C1 segment of cervical spinal cord (tissue), 14 donors: ENCODE data around the gene IRGC.
"Not testable (repeated sequence)": the region's sequence is repeated elsewhere in the genome, so short reads cannot be mapped to it uniquely, and the experiment has no call there.

Experiments used
- DNase-seq, 14 donors: peaks; one replicate each; lab custom pipeline; 2025; lab: John Stamatoyannopoulos, UW

Gene IRGC

DNA sequence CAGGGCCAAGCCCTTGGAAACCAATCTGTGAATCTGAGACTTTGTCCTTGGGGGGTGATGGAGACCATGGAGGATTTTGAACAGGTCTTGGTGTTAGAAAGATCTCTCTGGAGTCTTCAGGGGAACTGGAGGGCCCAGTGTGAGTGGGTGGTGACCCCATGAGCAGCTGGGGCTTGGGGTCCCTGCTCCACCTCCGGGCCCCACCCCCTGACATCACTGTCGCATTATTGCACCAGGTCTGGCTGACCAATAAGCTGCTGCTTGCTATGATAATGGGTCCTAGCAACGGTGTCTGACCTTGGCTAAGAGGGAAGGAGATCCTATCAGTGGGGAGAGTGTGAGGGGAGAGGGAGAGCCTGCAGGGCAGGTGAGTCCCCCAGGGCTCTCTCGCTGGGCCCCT, at the start of gene IRGC:
Gene IRGC (plus strand): TSS at position 301 of the 400 bp plus-strand sequence. CDS start 2,483 bp downstream, outside the sequence.
- no peak for DNase-seq

DNA sequence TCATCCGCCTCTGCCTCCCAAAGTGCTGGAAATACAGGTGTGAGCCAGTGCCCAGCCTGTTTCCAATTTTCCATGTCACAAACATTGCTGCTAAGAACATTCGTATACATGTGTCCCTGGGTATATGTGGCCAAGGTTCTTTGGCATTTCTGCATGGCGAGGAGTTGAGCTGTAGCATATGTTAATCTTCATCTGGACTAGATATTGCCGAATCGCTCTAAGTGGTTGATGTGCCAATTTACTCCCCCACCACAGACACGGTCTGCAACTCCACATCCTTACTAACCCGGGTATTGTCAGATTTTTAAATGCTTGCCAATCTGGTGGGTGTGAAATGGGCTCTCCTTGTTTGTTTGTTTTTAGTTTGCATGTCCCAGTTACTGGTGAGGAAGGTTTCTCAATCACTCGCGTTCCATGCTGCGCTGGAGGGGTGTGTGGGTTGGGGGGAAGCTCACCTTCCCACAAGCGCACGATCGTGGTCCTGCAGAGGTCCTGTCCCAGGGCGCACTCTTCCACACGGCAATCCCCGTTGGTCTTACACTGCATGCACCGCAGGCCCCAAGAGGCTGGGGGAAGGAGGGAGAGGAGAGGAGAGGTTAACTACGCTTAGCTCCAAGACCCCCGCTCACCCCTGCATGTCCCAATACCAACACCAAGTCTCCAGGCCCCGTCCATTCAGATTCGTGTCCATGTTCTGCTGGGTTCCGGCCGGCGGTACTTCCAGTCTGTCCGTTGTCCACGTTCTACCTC, 48.6 kb upstream of the IRGC start:
- peak in 1 of 14 donors; percentile 17 for DNase-seq

DNA sequence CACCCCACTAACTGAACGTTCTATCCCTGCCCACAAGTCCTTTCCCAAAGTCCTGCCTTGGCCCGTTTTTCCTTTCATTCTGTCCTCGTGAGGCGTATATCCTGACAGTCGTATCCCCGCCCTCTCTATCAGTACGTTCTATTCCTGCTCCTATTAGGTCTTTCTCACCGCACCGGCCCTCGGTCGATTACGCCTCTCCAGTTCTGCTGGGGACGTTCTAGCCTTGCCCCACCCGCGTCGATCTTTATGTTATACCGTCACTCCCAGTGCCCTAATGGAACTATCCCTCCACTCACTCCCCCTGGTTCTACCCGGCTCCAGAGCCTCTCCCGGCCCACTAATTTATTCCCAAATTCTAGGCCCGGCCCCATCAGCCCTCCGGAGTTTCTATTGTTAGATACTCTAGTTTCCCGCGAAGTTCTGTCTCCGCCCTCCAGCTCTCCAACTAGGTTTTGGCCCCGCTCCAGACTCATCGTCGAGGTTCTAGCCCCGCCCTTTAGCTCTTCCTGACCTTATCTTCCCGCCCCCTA, 47.9 kb upstream of the IRGC start:
- DNase-seq, result peak in 1 of 14 donors; percentile 44

DNA sequence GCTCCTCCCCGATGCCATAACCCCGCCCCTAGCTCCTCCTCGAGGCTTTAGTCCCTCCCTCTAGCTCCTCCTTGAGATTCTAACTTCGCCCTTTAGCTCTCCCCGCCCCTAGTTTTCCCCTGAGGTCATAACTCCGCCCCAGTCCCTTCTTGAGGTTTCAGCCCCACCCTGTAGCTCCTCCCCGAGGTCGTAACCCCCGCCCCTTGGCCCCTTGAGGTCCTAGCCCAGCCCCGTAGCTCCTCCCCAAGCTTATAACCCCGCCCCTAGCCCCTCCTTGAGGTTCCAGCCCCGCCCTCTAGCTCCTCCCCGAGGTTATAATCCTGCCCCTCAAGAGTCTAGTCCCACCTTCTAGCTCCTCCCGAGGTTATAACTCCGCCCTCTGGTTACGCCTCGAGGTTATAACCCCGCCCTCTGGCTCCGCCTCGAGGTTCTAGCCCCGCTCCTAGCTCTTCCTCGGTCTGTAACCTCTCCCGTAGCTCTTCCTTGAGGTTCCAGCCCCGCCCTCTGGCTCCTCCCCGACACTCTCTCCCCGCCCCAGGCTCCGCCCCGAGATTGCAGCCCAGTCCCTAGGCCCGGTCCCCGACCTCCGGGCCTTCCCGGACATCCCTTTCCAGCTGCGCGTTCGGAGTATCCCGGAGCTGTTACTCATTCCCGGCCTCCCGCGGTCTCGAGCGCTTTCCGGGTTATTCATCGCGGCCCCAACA, 47.3 kb upstream of the IRGC start:
- peak; percentile 64 to 100 (median 96) for DNase-seq

DNA sequence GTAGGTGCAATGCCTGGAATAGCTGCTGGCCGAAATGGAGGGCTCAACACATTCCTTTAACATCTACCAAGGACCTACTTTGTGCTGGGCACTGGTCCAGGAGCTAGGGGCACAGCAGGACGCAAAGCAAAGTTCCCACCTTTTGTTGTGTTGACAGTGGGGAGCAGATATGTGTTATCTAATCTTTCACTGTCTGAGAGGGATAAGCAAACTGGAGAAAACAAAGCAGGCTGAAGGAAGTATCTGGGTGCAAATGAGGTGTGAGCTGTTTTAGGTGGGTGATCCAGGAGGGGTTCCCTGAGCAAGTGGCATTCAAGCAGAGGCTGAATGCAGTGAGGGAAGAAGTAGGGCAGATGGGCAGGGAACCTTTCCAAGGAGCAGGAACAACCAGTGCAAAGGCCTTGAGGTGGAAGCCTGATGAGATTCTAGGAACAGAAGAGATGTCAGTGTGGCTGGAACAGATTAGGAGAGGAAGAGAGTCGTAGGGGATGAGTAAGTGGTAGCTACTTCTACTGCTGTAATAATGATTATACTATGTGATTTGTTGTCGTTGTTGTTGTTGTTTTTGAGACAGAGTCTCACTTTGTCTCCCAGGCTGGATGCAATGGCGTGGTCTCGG, 43.7 kb upstream of the IRGC start:
- DNase-seq, result no peak

DNA sequence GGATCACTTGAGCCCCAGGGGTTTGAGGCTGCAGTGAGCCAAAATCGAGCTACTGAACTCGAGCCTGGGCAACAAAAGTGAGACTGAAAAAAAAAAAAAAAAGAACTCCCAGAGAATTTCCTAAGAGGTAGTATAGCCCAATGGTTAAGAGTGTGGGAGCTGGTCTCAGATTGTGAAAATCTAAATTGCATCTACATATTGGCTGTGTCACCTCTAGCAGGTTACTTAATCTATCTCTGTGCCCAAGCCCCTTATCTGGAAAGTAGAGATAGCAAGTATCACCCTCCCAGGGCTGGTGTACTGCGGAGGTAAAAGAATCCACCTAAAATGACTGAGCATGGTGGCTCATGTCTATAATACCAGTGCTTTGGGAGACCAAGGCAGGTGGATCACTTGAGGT, 42.2 kb upstream of the IRGC start:
- no peak for DNase-seq

GRCh38 chr19:43674183-43674582, 41.7 kb upstream of the IRGC start:
- no peak for DNase-seq

DNA sequence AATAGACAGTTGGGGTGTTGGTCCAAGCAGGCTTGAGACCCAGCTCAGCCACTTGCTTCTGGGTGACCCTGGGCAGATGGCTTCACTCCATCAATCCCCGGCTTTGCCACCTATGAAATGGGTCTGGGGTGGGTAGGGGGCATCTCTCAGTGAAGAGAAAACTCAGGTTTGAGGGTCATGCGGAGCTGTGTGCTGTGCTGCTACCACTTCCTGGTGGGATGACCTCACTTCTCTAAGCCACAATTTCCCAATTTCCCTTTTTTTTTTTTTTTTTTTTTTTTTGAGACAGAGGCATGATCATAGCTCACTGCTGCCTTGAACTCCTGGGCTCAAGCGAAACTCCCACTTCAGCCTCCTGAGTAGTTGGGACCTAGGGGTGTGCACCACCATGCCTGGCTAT, 41.3 kb upstream of the IRGC start:
- DNase-seq, result peak in 2 of 14 donors; percentile 13 to 15

GRCh38 chr19:43675269-43675879, 40.5 kb upstream of the IRGC start:
- DNase-seq, result no peak

- no peak for DNase-seq
These were observed 40.0 kb upstream of the IRGC start for GRCh38 chr19:43675906-43676305.

GRCh38 chr19:43678512-43679261, 37.2 kb upstream of the IRGC start:
- DNase-seq, result no peak

GRCh38 chr19:43681821-43682220, 34.1 kb upstream of the IRGC start:
- no peak for DNase-seq

- DNase-seq, result not testable (repeated sequence)
These were observed 33.6 kb upstream of the IRGC start for GRCh38 chr19:43682269-43682668.

- DNase-seq, result no peak
These were observed 32.8 kb upstream of the IRGC start for GRCh38 chr19:43682824-43683661.

GRCh38 chr19:43683905-43684304, 32.0 kb upstream of the IRGC start:
- no peak for DNase-seq

DNA sequence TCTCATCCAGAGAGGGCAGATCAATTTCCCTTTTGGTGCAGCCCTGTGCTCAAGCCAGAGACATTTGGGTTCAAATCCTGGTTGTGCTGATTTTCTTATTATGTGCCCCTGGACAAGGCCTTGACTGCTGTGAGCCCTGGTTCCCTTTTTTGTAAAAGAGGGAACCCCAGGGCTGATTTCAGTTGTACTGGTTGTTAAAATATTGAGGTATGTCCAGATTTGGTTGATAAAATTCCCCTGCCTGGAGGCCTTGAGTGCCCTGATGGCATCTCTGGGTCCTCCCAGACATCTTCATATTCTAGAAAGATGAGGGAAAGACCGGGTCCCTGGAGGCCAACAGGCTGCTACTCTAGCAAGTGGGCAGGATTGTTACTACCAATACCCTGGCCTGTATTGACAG, 31.6 kb upstream of the IRGC start:
- DNase-seq, result no peak

DNA sequence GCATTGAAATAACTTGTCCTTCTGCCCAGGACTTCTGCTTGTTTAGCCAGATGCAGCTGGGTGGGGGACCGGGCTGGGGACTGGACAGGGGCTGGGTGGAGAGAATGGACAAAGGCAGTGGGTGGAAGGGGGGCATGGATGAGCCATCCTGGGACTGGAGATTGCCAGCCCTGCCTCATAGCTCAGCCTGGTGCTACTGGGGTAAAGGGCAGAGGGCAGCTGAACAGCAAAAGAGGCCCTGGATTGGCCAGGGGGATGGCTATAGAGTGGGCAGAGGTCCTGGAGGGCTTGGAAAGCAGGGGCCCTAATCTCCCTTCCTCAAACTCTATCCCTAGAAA, 28.2 kb upstream of the IRGC start:
- DNase-seq, result peak in 6 of 14 donors; percentile 3 to 68 (median 20)

GRCh38 chr19:43688059-43688701, 27.7 kb upstream of the IRGC start:
- no peak for DNase-seq

GRCh38 chr19:43690444-43690843, 25.4 kb upstream of the IRGC start:
- DNase-seq, result no peak

GRCh38 chr19:43690890-43691289, 25.0 kb upstream of the IRGC start:
- DNase-seq, result no peak
